TTC549 (cell line): ENCODE results near the gene ENTR1.

ENCODE experiments used
- FAIRE-seq: peaks from 2 replicates; lab custom pipeline; 2012; peaks lifted over from hg19 to GRCh38; lab: Jason Lieb, UNC

ENTR1 gene

GRCh38 chr9:136375096-136375495 lies 35.3 kb downstream of the ENTR1 start:
- FAIRE-seq: no peak

GRCh38 chr9:136374183-136374575 lies 36.2 kb downstream of the ENTR1 start:
- no peak for FAIRE-seq

- FAIRE-seq: no peak
These were observed 36.9 kb downstream of the ENTR1 start, which contains the start of gene CARD9 for GRCh38 chr9:136373300-136374182. TSS of gene CARD9 (minus strand) at chr9:136373669. CDS start at chr9:136372078, 1,591 bp downstream.

- FAIRE-seq: no peak
These were observed 37.7 kb downstream of the ENTR1 start for GRCh38 chr9:136372561-136373299.

GRCh38 chr9:136372006-136372405 lies 38.4 kb downstream of the ENTR1 start:
- FAIRE-seq: no peak

- FAIRE-seq: no peak
These were observed 38.9 kb downstream of the ENTR1 start for GRCh38 chr9:136371533-136371880.

- no peak for FAIRE-seq
These were observed 39.5 kb downstream of the ENTR1 start for GRCh38 chr9:136370687-136371532.

GRCh38 chr9:136370037-136370436 lies 40.4 kb downstream of the ENTR1 start:
- FAIRE-seq: no peak

- FAIRE-seq: no peak
These were observed 42.2 kb downstream of the ENTR1 start for GRCh38 chr9:136368190-136368589.

- FAIRE-seq: no peak
These were observed 42.9 kb downstream of the ENTR1 start for GRCh38 chr9:136367296-136368145.

GRCh38 chr9:136366826-136367225 lies 43.6 kb downstream of the ENTR1 start:
- FAIRE-seq: no peak

GRCh38 chr9:136365775-136366222 lies 44.6 kb downstream of the ENTR1 start:
- no peak for FAIRE-seq

- no peak for FAIRE-seq
These were observed 45.3 kb downstream of the ENTR1 start for GRCh38 chr9:136364942-136365774.

- FAIRE-seq: no peak
These were observed 46.3 kb downstream of the ENTR1 start for GRCh38 chr9:136363949-136364748.

GRCh38 chr9:136363106-136363948 lies 47.1 kb downstream of the ENTR1 start, which contains the start of gene DNLZ:
TSS of gene DNLZ (minus strand) at chr9:136363744. CDS start at chr9:136363714, 30 bp downstream.
- FAIRE-seq: no peak

- FAIRE-seq: no peak
These were observed 48.0 kb downstream of the ENTR1 start for GRCh38 chr9:136362450-136362784.

- no peak for FAIRE-seq
These were observed 48.5 kb downstream of the ENTR1 start for GRCh38 chr9:136361754-136362449.
